Suprapubic skin (tissue), 4 donors: ENCODE measurements around the gene ZNRF3.

Experiments
- EP300 ChIP-seq: sonication (generic); formaldehyde crosslinking; IDR thresholded peaks from one replicate; pipeline ENCODE4 v1.6.1; 2017; ENCODE audit warnings: antibody characterized with exemption
- POLR2A ChIP-seq, 2 donors: fragments of 450-650 bp; IDR thresholded peaks; one replicate each; pipeline ENCODE4 v1.6.1; 2017; ENCODE audit warnings: antibody characterized with exemption in 2 of 2, mild to moderate bottlenecking in 2 of 2, moderate library complexity in 2 of 2
- POLR2AphosphoS5 ChIP-seq, 3 donors: sonication (generic); formaldehyde crosslinking; IDR thresholded peaks; one replicate each; pipeline ENCODE4 v1.6.1; 2017; ENCODE audit warnings: antibody characterized with exemption in 3 of 3
- TF ChIP-seq, protein P1 (sequence below), 2 donors: fragments of 200-600 bp in 1 of 2; fragments of 450-650 bp in 1 of 2; sonication (generic) in 1 of 2; IDR thresholded peaks; one replicate each; pipeline ENCODE4 v1.5.1; 2016 to 2019; ENCODE audit warnings: antibody characterized with exemption in 2 of 2, mild to moderate bottlenecking in 1 of 2, moderate library complexity in 1 of 2

DNA sequence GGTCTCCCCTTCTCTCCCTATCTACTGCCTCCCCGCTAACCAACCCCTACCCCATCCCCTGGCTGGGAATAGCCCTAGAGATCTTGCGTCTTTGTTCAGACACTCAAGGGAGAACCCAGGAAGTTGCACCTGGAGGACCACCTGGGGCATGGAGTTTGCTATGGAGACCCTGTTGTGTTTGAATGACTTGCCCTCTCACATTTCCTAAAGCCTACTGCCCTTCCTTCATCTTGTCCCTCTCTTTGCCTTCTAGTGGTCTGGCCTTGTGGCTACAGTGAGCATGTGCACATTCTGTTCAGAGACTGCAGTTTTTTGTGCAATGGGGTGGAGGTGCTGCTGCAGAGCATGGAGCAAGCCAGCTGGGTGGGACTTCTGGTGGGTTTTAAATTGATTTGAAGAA, 42.5 kb downstream of the ZNRF3 start:
- no peak for TF ChIP-seq POLR2A (IDR thresholded peaks at IDR 0.05)
- TF ChIP-seq, protein P1, sequence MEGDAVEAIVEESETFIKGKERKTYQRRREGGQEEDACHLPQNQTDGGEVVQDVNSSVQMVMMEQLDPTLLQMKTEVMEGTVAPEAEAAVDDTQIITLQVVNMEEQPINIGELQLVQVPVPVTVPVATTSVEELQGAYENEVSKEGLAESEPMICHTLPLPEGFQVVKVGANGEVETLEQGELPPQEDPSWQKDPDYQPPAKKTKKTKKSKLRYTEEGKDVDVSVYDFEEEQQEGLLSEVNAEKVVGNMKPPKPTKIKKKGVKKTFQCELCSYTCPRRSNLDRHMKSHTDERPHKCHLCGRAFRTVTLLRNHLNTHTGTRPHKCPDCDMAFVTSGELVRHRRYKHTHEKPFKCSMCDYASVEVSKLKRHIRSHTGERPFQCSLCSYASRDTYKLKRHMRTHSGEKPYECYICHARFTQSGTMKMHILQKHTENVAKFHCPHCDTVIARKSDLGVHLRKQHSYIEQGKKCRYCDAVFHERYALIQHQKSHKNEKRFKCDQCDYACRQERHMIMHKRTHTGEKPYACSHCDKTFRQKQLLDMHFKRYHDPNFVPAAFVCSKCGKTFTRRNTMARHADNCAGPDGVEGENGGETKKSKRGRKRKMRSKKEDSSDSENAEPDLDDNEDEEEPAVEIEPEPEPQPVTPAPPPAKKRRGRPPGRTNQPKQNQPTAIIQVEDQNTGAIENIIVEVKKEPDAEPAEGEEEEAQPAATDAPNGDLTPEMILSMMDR (IDR thresholded peaks at IDR 0.05): no peak
- no peak for TF ChIP-seq EP300
- no peak for TF ChIP-seq POLR2AphosphoS5 (IDR thresholded peaks at IDR 0.05)
